HT1080 (cell line): ENCODE results near the gene PPOX. TPM values are rescaled to one million over a fixed set of nuclear protein-coding genes. Genes with fewer than 3 reads are reported as not detected.

ENCODE experiments used
- DNase-seq: peaks from one replicate; pipeline ENCODE4 v3.0.0-alpha.2; 2015; ENCODE audit warnings: low read depth
- small RNA-seq: library from RNA; depleted of rRNA; stranded (forward); fragments of <200 nt; gene quantifications from one replicate; pipeline ENCODE3, GENCODE V24; 2014
- total RNA-seq: library from RNA; depleted of rRNA; stranded (reverse); fragments of >200 nt; shearing (Covaris generic); gene quantifications from 2 replicates; pipeline ENCODE4 v1.2.3, GENCODE V29; 2014; rRNA removed

The PPOX gene
- total RNA-seq, 1 experiment from 2014 or later: 9.0 TPM

DNA sequence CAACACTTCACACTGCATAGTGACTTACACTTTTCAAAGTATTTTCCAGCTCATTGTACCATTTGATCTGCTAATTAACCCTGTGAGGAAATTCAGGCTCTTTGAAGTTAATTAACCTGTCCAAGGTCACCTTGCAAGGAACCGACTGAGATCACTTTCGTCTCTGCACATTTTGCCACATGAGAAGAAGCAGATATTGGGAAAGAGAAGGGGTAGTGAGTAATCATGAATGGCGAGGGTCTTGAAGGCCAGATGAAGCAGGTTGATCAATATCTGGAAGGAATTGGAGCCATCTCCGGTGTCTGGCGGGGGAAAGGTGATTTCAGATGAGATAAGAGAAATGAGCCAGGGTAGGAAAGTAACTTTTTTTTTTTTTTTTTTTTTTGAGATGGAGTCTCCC is 53.8 kb downstream of the PPOX start:
- DNase-seq: no peak

Small RNAs within 50 kb of the gene (small RNA-seq; reads per million reads assigned to genes)
- gene RF01225: not detected

Other genes starting within 250 kb of the PPOX start
- not detected in 2 replicates for gene ITLN2, start 211.6 kb upstream of the PPOX start, total RNA-seq
- 6.6 and 10.3 TPM in 2 replicates for gene F11R, start 145.3 kb upstream of the PPOX start, total RNA-seq
- 0.30 TPM in 1 of 2 replicates, not detected in the other for gene TSTD1, start 127.5 kb upstream of the PPOX start, total RNA-seq
- 79.4 and 81.9 TPM in 2 replicates for gene USF1, start 120.4 kb upstream of the PPOX start, total RNA-seq
- gene ARHGAP30, start 96.5 kb upstream of the PPOX start, total RNA-seq: 4.0 and 6.0 TPM in 2 replicates
- 1.4 and 1.9 TPM in 2 replicates for gene NECTIN4, start 76.9 kb upstream of the PPOX start, total RNA-seq
- gene KLHDC9, start 68.1 kb upstream of the PPOX start, total RNA-seq: 0.51 and 1.0 TPM in 2 replicates
- gene PFDN2, start 48.4 kb upstream of the PPOX start, total RNA-seq: 124 and 137 TPM in 2 replicates
- gene NIT1, start 48.3 kb upstream of the PPOX start, total RNA-seq: 27.4 and 35.1 TPM in 2 replicates
- gene DEDD, start 33.8 kb upstream of the PPOX start, total RNA-seq: 26.5 and 42.6 TPM in 2 replicates
- gene UFC1, start 12.4 kb upstream of the PPOX start, total RNA-seq: 68.1 and 68.2 TPM in 2 replicates
- 5.5 and 9.7 TPM in 2 replicates for gene USP21, start 6.9 kb upstream of the PPOX start, total RNA-seq
- 63.3 and 89.1 TPM in 2 replicates for gene B4GALT3, start 11.1 kb downstream of the PPOX start, total RNA-seq
- gene ADAMTS4, start 32.6 kb downstream of the PPOX start, total RNA-seq: not detected in 2 replicates
- 185 and 202 TPM in 2 replicates for gene NDUFS2, start 35.9 kb downstream of the PPOX start, total RNA-seq
- 0.64 TPM in 1 of 2 replicates, not detected in the other for gene FCER1G, start 48.9 kb downstream of the PPOX start, total RNA-seq
- not detected in 2 replicates for gene APOA2, start 57.2 kb downstream of the PPOX start, total RNA-seq
- 18.2 and 25.8 TPM in 2 replicates for gene TOMM40L, start 59.6 kb downstream of the PPOX start, total RNA-seq
- gene NR1I3, start 71.8 kb downstream of the PPOX start, total RNA-seq: not detected in 2 replicates
- 0.10 and 0.27 TPM in 2 replicates for gene PCP4L1, start 92.3 kb downstream of the PPOX start, total RNA-seq
- 1.4 and 2.2 TPM in 2 replicates for gene MPZ, start 143.5 kb downstream of the PPOX start, total RNA-seq
- gene SDHC, start 148.0 kb downstream of the PPOX start, total RNA-seq: 16.1 and 67.9 TPM in 2 replicates
- not detected in 2 replicates for gene CFAP126, start 201.4 kb downstream of the PPOX start, total RNA-seq